Prostate gland (tissue), 2 donors: Measurements from ENCODE around the gene FNBP1. TPM values are rescaled to one million over a fixed set of nuclear protein-coding genes. Genes with fewer than 3 reads are reported as not detected.

Experiments used
- DNase-seq: peaks from one replicate; pipeline ENCODE4 v3.0.0-alpha.2; 2019; ENCODE audit warnings: low spot score
- H3K27ac ChIP-seq, 2 donors: fragments of 200-600 bp; sonication (generic); 2 replicates each; pipeline ENCODE4 v1.5.1; 2017 to 2019
- H3K27me3 ChIP-seq: fragments of 200-600 bp; sonication (generic); replicated peaks from 2 replicates; pipeline ENCODE4 v1.5.1; 2019; ENCODE audit not compliant: insufficient read depth
- H3K36me3 ChIP-seq, 2 donors: fragments of 200-600 bp; sonication (generic); 1 replicate in 1 of 2; 2 replicates in 1 of 2; pipeline versions ENCODE4 v1.5.1 to v1.8.1; 2017 to 2019
- H3K4me1 ChIP-seq: fragments of 200-600 bp; sonication (generic); replicated peaks from 2 replicates; pipeline ENCODE4 v1.5.1; 2019
- H3K4me3 ChIP-seq, 2 donors: fragments of 200-600 bp; sonication (generic); 2 replicates each; pipeline ENCODE4 v1.5.1; 2017 to 2019
- H3K9me3 ChIP-seq: fragments of 200-600 bp; sonication (generic); 2 replicates; pipeline ENCODE4 v1.5.1; 2017
- POLR2A ChIP-seq: fragments of 450-650 bp; IDR thresholded peaks from one replicate; pipeline ENCODE4 v1.6.1; 2016; ENCODE audit warnings: antibody characterized with exemption, mild to moderate bottlenecking
- POLR2AphosphoS5 ChIP-seq: sonication (generic); formaldehyde crosslinking; IDR thresholded peaks from one replicate; pipeline ENCODE4 v1.6.1; 2017; ENCODE audit warnings: antibody characterized with exemption
- WGBS: methylation state at CpG from one replicate; pipeline ENCODE4 v1.1.5; 2018; 5-methylcytosine and 5-hydroxymethylcytosine counted together
- intact Hi-C: fragments of 100-400 bp; cut with DNase I; formaldehyde crosslinking; loops from one replicate; pipeline ENCODE4 v1.14.2; 2022
- total RNA-seq, 2 donors: library from RNA; depleted of rRNA; stranded (reverse); fragments of >200 nt; gene quantifications; one replicate each; pipeline ENCODE4 v1.1.0, GENCODE V29; 2016
- TF ChIP-seq, protein P1 (sequence below), 4 experiments: fragments of 200-600 bp in 2 of 4; fragments of 450-650 bp in 2 of 4; sonication (generic) in 2 of 4; IDR thresholded peaks; 1 replicate in 3 of 4; 2 replicates in 1 of 4; pipeline ENCODE4 v1.5.1; 2016 to 2019; ENCODE audit warnings: antibody characterized with exemption in 4 of 4, mild to moderate bottlenecking in 2 of 4, moderate library complexity in 2 of 4

The FNBP1 gene
- total RNA-seq, 2 donors from 2014 or later = 34.6 to 93.7 TPM

DNA sequence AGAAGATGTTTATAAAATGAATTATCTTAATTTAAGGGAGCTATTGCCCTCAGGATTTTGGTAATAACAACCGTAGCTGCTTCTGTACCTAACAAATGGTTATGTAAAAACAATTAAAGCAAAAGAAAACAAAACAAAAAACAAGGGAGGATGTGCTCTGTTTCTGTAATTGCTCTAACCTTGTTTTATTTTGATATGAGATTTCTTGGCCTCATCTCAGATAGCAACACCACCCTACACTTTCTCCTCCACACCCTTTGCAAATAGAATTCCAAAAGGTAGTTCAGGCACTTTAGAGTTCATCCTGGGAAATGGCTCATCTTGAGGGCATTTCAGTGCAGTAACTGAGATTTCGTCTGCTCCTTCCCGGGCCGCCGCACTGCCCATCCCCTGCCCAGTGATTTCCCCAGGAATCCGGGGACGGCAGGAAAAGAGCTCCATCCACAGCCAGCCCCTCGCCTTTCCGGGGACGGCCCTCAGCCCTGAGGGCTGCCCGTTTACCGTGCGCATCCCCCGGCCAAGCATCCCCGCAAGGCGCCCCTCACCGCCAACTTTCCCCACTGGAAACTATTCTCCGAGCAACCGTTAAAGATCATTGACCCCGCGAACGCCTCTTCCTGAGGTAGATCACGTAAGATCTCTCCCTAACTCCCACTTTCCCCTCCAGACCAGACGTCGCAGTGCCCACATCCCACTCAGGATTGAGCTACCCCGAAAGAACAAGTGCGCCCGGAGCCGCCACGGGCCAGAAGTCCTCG, 1.2 kb downstream of the FNBP1 start:
- intact Hi-C loops = loop anchor here (5.0 kb wide), 1 partner anchor 80 kb away; no protein-coding TSS in a partner anchor

DNA sequence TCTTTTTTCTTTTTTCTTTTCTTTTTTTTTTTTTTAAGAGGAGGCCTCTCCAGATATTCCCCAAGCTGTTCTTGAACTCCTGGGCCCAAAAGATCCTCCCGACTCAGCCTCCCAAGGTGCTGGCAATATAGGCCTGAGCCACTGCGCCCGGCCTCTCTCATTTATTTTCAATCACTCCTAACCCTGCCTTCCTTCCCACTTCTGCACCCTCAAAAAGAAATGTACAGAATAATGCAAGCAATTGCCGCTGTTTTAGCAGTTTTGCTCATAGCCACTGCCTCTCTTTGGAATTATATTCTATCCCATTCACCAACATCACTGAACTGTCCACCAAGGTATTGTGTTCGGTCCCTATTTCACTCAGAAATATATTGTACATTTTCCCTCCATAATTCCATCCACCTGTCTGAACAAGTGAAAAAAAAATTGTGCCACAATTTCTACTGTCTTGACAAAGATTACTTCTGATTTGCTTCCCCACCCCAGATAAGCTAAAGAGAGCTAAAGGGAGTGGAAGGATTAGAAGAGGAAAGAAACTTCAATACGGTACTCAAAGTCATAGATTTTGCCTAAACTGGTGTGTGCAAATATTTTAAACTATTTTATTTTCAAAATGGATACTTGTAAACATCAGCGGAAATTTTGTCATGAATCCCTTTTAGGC, 1.9 kb downstream of the FNBP1 start:
- intact Hi-C loops = loop anchor here (5.0 kb wide), 1 partner anchor 79 kb away; no protein-coding TSS in a partner anchor
- 67% methylated on average over 7 of the region's 7 CpGs for WGBS

More for the DNA sequence above, 1.2 kb downstream of the FNBP1 start:
- WGBS = under 1% methylated on average over 28 of the region's 31 CpGs
- no peak for DNase-seq
- H3K36me3 ChIP-seq = no peaks in the 10 kb centered on the region
- H3K4me3 ChIP-seq = peak overlapping the region; percentile 80 to 99
- no peaks in the 10 kb centered on the region for H3K27me3 ChIP-seq
- peak overlapping the region; percentile 95 for H3K27ac ChIP-seq
- no peaks in the 10 kb centered on the region for H3K9me3 ChIP-seq
- TF ChIP-seq, protein P1, sequence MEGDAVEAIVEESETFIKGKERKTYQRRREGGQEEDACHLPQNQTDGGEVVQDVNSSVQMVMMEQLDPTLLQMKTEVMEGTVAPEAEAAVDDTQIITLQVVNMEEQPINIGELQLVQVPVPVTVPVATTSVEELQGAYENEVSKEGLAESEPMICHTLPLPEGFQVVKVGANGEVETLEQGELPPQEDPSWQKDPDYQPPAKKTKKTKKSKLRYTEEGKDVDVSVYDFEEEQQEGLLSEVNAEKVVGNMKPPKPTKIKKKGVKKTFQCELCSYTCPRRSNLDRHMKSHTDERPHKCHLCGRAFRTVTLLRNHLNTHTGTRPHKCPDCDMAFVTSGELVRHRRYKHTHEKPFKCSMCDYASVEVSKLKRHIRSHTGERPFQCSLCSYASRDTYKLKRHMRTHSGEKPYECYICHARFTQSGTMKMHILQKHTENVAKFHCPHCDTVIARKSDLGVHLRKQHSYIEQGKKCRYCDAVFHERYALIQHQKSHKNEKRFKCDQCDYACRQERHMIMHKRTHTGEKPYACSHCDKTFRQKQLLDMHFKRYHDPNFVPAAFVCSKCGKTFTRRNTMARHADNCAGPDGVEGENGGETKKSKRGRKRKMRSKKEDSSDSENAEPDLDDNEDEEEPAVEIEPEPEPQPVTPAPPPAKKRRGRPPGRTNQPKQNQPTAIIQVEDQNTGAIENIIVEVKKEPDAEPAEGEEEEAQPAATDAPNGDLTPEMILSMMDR (IDR thresholded peaks at IDR 0.05) = no peak
- TF ChIP-seq POLR2AphosphoS5 = no peak
- no peak for TF ChIP-seq POLR2A
- H3K4me1 ChIP-seq = peaks cover 10% of the 10 kb centered on the region

DNA sequence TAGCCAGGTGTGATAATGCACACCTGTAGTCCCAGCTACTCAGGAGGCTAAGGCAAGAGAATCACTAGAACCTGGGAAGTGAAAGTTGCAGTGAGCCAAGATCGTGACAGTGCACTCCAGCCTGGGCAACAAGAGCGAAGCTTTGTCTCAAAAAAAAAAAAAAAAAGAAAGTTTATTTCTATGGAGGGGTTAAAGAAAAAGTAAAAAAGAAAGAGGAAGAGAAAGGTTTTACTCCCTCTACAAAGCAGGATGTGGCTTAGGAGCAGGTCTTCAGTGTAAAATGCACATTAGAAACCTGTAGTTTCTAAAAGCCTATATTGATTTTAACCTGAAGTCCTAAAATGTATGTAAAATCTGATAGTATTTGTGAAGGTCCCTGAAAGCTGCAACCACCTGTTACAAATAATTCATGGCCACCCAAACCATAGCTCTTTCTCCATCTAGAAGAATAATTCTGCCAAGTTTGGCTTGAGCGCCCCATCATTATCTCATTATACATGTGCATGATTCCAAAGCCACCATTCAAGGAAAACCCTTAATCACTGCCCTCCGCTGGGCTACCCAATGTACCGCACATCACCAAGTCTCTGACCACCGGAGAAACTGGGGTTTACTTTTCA, 3.4 kb downstream of the FNBP1 start:
- Histone ChIP-seq H3K9me3 (no peaks in the 10 kb centered on the region), H3K36me3 (no peaks in the 10 kb centered on the region), H3K27me3 (no peaks in the 10 kb centered on the region), H3K27ac (peak overlapping the region; percentile 27 to 95), H3K4me3 (no peak overlapping the region), H3K4me1 (peaks cover 4% of the 10 kb centered on the region)
- no peak for DNase-seq
- 71% methylated on average over 6 of the region's 6 CpGs for WGBS
- TF ChIP-seq, protein P1 (IDR thresholded peaks at IDR 0.05) = no peak
- TF ChIP-seq POLR2A = no peak
- no peak for TF ChIP-seq POLR2AphosphoS5
- intact Hi-C loops = loop anchor here (5.0 kb wide), 1 partner anchor 77 kb away; no protein-coding TSS in a partner anchor

More for the DNA sequence above, 1.9 kb downstream of the FNBP1 start:
- H3K36me3 ChIP-seq = no peaks in the 10 kb centered on the region
- H3K4me1 ChIP-seq = peaks cover 10% of the 10 kb centered on the region
- peak overlapping the region; percentile 80 to 99 for H3K4me3 ChIP-seq
- no peaks in the 10 kb centered on the region for H3K27me3 ChIP-seq
- TF ChIP-seq, protein P1 (IDR thresholded peaks at IDR 0.05) = no peak
- TF ChIP-seq POLR2AphosphoS5 (no peak), POLR2A (no peak)
- no peaks in the 10 kb centered on the region for H3K9me3 ChIP-seq
- no peak for DNase-seq
- peak overlapping the region; percentile 95 for H3K27ac ChIP-seq

DNA sequence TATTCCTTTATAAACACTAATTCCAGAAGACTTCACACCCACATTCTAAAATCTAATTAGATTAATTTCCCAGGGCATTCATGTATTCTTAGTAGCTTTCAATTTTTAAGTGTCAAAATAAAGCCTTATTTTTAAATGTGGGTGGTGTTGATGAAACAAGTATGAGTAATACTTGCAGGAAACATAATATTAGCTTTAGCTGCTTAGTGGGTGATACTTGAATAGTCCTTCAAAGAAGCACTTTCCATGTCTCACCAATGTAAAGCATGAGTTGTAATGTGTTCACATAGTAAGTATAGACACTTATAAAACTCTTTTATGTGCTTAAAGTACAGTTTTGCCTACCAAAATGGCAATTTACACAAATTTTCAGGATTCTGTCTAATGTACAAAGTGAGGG, 6.9 kb downstream of the FNBP1 start:
- intact Hi-C loops = no loop called here
- no peak for TF ChIP-seq POLR2A
- TF ChIP-seq POLR2AphosphoS5 = no peak
- TF ChIP-seq, protein P1 (IDR thresholded peaks at IDR 0.05) = no peak
- Histone ChIP-seq H3K4me3 (no peak overlapping the region), H3K9me3 (no peaks in the 10 kb centered on the region), H3K36me3 (no peaks in the 10 kb centered on the region), H3K4me1 (peaks cover 3% of the 10 kb centered on the region), H3K27ac (no peak overlapping the region), H3K27me3 (no peaks in the 10 kb centered on the region)
- DNase-seq = no peak
